K562 (cell line): Measurements from ENCODE around the gene TNNT1. TPM values are rescaled to one million over a fixed set of nuclear protein-coding genes. Genes with fewer than 3 reads are reported as not detected.

Experiments
- ASH1L ChIP-seq: fragments of 450-650 bp; IDR thresholded peaks from 2 replicates; pipeline ENCODE4 v1.6.1; 2018; ENCODE audit warnings: borderline replicate concordance, mild to moderate bottlenecking, low read depth; ENCODE audit not compliant: partially characterized antibody
- ATF1 ChIP-seq, 2 experiments: fragments of 450-650 bp in 1 of 2; IDR thresholded peaks; 2 replicates each; pipeline ENCODE4 v1.6.1; 2016; ENCODE audit warnings: missing compliant biosample characterization in 1 of 2, missing genetic modification characterization in 1 of 2
- ATF7 ChIP-seq: fragments of 450-650 bp; IDR thresholded peaks from 2 replicates; pipeline ENCODE4 v1.7.1; 2014; ENCODE audit warnings: mild to moderate bottlenecking, moderate library complexity
- CHD2 ChIP-seq: IDR thresholded peaks from 2 replicates; pipeline ENCODE4 v1.6.1; 2011; ENCODE audit warnings: low read depth, low read length
- CREM ChIP-seq: IDR thresholded peaks from 2 replicates; pipeline ENCODE4 v1.6.1; 2014; ENCODE audit warnings: antibody characterized with exemption, low read depth
- E2F1 ChIP-seq: sonication (generic); formaldehyde crosslinking; IDR thresholded peaks from 2 replicates; pipeline ENCODE4 v1.8.1; 2023; ENCODE audit warnings: mild to moderate bottlenecking, missing genetic modification reagents, moderate library complexity
- E2F6 ChIP-seq, 2 experiments: IDR thresholded peaks; 2 replicates each; pipeline ENCODE4 v1.6.1; 2011; ENCODE audit warnings: borderline replicate concordance in 1 of 2, control low read depth in 1 of 2, low read depth in 1 of 2, low read length in 1 of 2, mild to moderate bottlenecking in 1 of 2, mixed read lengths in 1 of 2, moderate library complexity in 1 of 2; ENCODE audit not compliant: insufficient read depth in 1 of 2, insufficient read length in 1 of 2, poor library complexity in 1 of 2, severe bottlenecking in 1 of 2; ENCODE audit errors: extremely low read depth in 1 of 2
- EP400 ChIP-seq: fragments of 450-650 bp; IDR thresholded peaks from 2 replicates; pipeline ENCODE4 v1.6.1; 2017; ENCODE audit warnings: antibody characterized with exemption, mild to moderate bottlenecking, moderate library complexity
- KLF6 ChIP-seq: fragments of 250-450 bp; sonication (Bioruptor Pico); IDR thresholded peaks from 2 replicates; pipeline ENCODE4 v1.4.0; 2020; ENCODE audit warnings: mild to moderate bottlenecking, moderate library complexity, borderline replicate concordance
- MNT ChIP-seq, 2 experiments: fragments of 450-650 bp; conservative IDR thresholded peaks; 2 replicates each; pipeline ENCODE4 v1.6.1; 2017; ENCODE audit warnings: mild to moderate bottlenecking in 2 of 2, moderate library complexity in 2 of 2
- MYC ChIP-seq, 2 experiments: fragments of 250-450 bp in 1 of 2; sonication (Bioruptor Pico) in 1 of 2; IDR thresholded peaks; 2 replicates each; pipeline versions ENCODE4 v1.5.1 to v1.6.1; 2012 to 2021; ENCODE audit warnings: low read depth in 2 of 2, borderline replicate concordance in 1 of 2, improper control_type of control experiment in 1 of 2, low read length in 1 of 2, mild to moderate bottlenecking in 1 of 2, moderate library complexity in 1 of 2
- NFRKB ChIP-seq: fragments of 450-650 bp; IDR thresholded peaks from 2 replicates; pipeline ENCODE4 v1.6.1; 2016; ENCODE audit warnings: low read depth
- OTX1 ChIP-seq: fragments of 450-650 bp; formaldehyde crosslinking; IDR thresholded peaks from 2 replicates; pipeline ENCODE4 v1.4.0; 2022; ENCODE audit warnings: mild to moderate bottlenecking
- PTBP1 ChIP-seq: fragments of 200-400 bp; formaldehyde crosslinking; IDR thresholded peaks from 2 replicates; pipeline ENCODE4 v1.6.1; 2017; ENCODE audit warnings: low read depth, low read length
- SIRT6 ChIP-seq: IDR thresholded peaks from one replicate; pipeline ENCODE4 v1.6.1; 2012; ENCODE audit warnings: low read depth, mild to moderate bottlenecking, control low read depth, inconsistent platforms, low read length, moderate library complexity
- SRSF1 ChIP-seq: fragments of 200-400 bp; formaldehyde crosslinking; IDR thresholded peaks from 2 replicates; pipeline ENCODE4 v1.6.1; 2017; ENCODE audit warnings: mild to moderate bottlenecking, low read depth, low read length, moderate library complexity
- TEAD4 ChIP-seq, 2 experiments: sonication (generic) in 1 of 2; formaldehyde crosslinking in 1 of 2; IDR thresholded peaks; 2 replicates each; pipeline versions ENCODE4 v1.6.1 to v1.8.0; 2012 to 2022; ENCODE audit warnings: borderline replicate concordance in 1 of 2, inconsistent platforms in 1 of 2, low read length in 1 of 2, mild to moderate bottlenecking in 1 of 2, missing genetic modification reagents in 1 of 2
- TGIF2 ChIP-seq: sonication (generic); formaldehyde crosslinking; IDR thresholded peaks from 2 replicates; pipeline ENCODE4 v1.8.1; 2022; ENCODE audit warnings: mild to moderate bottlenecking, missing genetic modification reagents, moderate library complexity
- ZBTB8A ChIP-seq: fragments of 450-650 bp; IDR thresholded peaks from 2 replicates; pipeline ENCODE4 v1.6.1; 2018; ENCODE audit warnings: mild to moderate bottlenecking, moderate library complexity; ENCODE audit not compliant: partially characterized antibody
- ZNF445 ChIP-seq: fragments of 250-450 bp; sonication (Bioruptor Pico); IDR thresholded peaks from 2 replicates; pipeline ENCODE4 v1.4.0; 2020; ENCODE audit warnings: low read depth, mild to moderate bottlenecking, moderate library complexity
- ZNF699 ChIP-seq: fragments of 250-450 bp; sonication (Bioruptor Pico); IDR thresholded peaks from 2 replicates; pipeline ENCODE4 v1.8.0; 2021; ENCODE audit warnings: mild to moderate bottlenecking, moderate library complexity; ENCODE audit not compliant: insufficient replicate concordance
- polyA plus RNA-seq, 8 experiments: library from polyadenylated mRNA; depleted of rRNA in 4 of 8; stranded (reverse) in 5 of 8; unstranded in 3 of 8; fragments of >200 nt; fragmentation: Nextera tagmentation in 2 of 8; fragmentation: Illumina TruSeq in 1 of 8; extraction: Ambion mirVana in 2 of 8; extraction: Trizol in 1 of 8; gene quantifications; 2 replicates each; pipeline versions ENCODE4 v1.2.1 to v1.2.3, GENCODE V29; 2011 to 2014; ENCODE audit warnings: inconsistent platforms in 1 of 8, missing spikeins in 1 of 8
- total RNA-seq, 7 experiments: library from RNA; depleted of rRNA in 6 of 7; stranded (reverse); fragments of >200 nt in 6 of 7; fragmentation: Illumina TruSeq in 2 of 7; extraction: Trizol in 2 of 7; gene quantifications; 2 replicates each; pipeline versions ENCODE4 v1.2.1 to v1.2.3, GENCODE V29; 2011 to 2021; ENCODE audit warnings: low replicate concordance in 1 of 7

Gene TNNT1
- total and polyA plus RNA-seq, 9 of the 15 experiments (the other 6 are each of a cell fraction or from before 2014, with no cell fraction given): 31.8 to 390 (median 227) TPM

- TF ChIP-seq ATF7 (peak; percentile 93), ZNF699 (CRISPR knock-in tag) (no peak), E2F6 (IDR thresholded peaks at IDR 0.05; ENCODE audit: borderline replicate concordance in 1 of 2, extremely low read depth in 1 of 2, insufficient read depth in 1 of 2, insufficient read length in 1 of 2, low read depth in 1 of 2, low read length in 1 of 2, poor library complexity in 1 of 2, severe bottlenecking in 1 of 2) (peak; percentile 91 to 96), MNT (conservative IDR thresholded peaks at IDR 0.05) (no peak; a peak in 1 of 4 replicates), SIRT6 (no peak), E2F1 (CRISPR knock-in tag) (peak; percentile 74; the same call in 1 of the 2 replicates), ZNF445 (CRISPR knock-in tag) (no peak), PTBP1 (no peak), NFRKB (peak; percentile 78), MYC (IDR thresholded peaks at IDR 0.05; ENCODE audit: low read depth, low read length) (peak; percentile 51; the same call in 1 of the 2 replicates), MYC (CRISPR knock-in tag; IDR thresholded peaks at IDR 0.05; ENCODE audit: borderline replicate concordance, low read depth) (no peak), CREM (peak; percentile 60; the same call in 1 of the 2 replicates), SRSF1 (no peak), CHD2 (no peak), ZBTB8A (no peak), KLF6 (CRISPR knock-in tag) (no peak), EP400 (peak; percentile 56; the same call in 1 of the 2 replicates), TGIF2 (CRISPR knock-in tag) (no peak), TEAD4 (IDR thresholded peaks at IDR 0.05; ENCODE audit: low read length) (no peak), TEAD4 (CRISPR knock-in tag; IDR thresholded peaks at IDR 0.05; ENCODE audit: borderline replicate concordance) (no peak), OTX1 (CRISPR knock-in tag) (0 out of 2 replicates have a peak, but pooled peaks have one; percentile 56), ASH1L (no peak), ATF1 (CRISPR knock-in tag; IDR thresholded peaks at IDR 0.05) (no peak), ATF1 (tag; IDR thresholded peaks at IDR 0.05) (peak; percentile 76)
Observed at GRCh38 chr19:55175117-55175867, 26.3 kb upstream of the TNNT1 start (continued).
